DOHH2 (cell line): Measurements from ENCODE around the gene CYP1A2.

ENCODE experiments used
- H3F3A ChIP-seq: fragments of 200-600 bp; sonication (generic), shearing (Covaris generic); 2 replicates; pipeline ENCODE4 v1.6.0; 2016; ENCODE audit warnings: antibody characterized with exemption, mild to moderate bottlenecking; ENCODE audit not compliant: control insufficient read depth, insufficient read depth
- H3K27ac ChIP-seq: fragments of 200-600 bp; sonication (generic); 2 replicates; pipeline ENCODE4 v1.5.1; 2014; ENCODE audit warnings: low read depth, mild to moderate bottlenecking, low read length, moderate library complexity
- H3K27me3 ChIP-seq: fragments of 200-600 bp; sonication (generic); 2 replicates; pipeline ENCODE4 v1.6.1; 2014; ENCODE audit warnings: mild to moderate bottlenecking, low read length, mixed read lengths; ENCODE audit not compliant: control insufficient read depth
- H3K36me3 ChIP-seq: fragments of 200-600 bp; sonication (generic); 2 replicates; pipeline ENCODE4 v1.6.1; 2014; ENCODE audit warnings: mild to moderate bottlenecking, low read length, moderate library complexity, mixed read lengths; ENCODE audit not compliant: control insufficient read depth
- H3K4me1 ChIP-seq: fragments of 200-600 bp; sonication (generic); 2 replicates; pipeline ENCODE4 v1.6.1; 2014; ENCODE audit warnings: mild to moderate bottlenecking, low read length, mixed read lengths; ENCODE audit not compliant: control insufficient read depth
- H3K4me2 ChIP-seq: fragments of 200-600 bp; sonication (generic); 2 replicates; pipeline ENCODE4 v1.6.0; 2014; ENCODE audit warnings: mild to moderate bottlenecking, low read length, moderate library complexity
- H3K4me3 ChIP-seq: fragments of 200-600 bp; sonication (generic); 2 replicates; pipeline ENCODE4 v1.5.1; 2014; ENCODE audit warnings: mild to moderate bottlenecking, low read length, mixed read lengths
- H3K79me2 ChIP-seq: fragments of 200-600 bp; sonication (generic); 2 replicates; pipeline ENCODE4 v1.6.1; 2014; ENCODE audit warnings: mild to moderate bottlenecking, low read length, mixed read lengths; ENCODE audit not compliant: control insufficient read depth
- H3K9me2 ChIP-seq: fragments of 200-600 bp; sonication (generic); replicated peaks from 2 replicates; pipeline ENCODE4 v1.6.1; 2014; ENCODE audit warnings: mild to moderate bottlenecking, low read length, mixed read lengths; ENCODE audit not compliant: control insufficient read depth
- H3K9me3 ChIP-seq: fragments of 200-600 bp; sonication (generic); 2 replicates; pipeline ENCODE4 v1.6.1; 2014; ENCODE audit warnings: antibody characterized with exemption, low read length, mixed read lengths; ENCODE audit not compliant: control insufficient read depth, insufficient read depth
- H4K20me1 ChIP-seq: fragments of 200-600 bp; sonication (generic); 2 replicates; pipeline ENCODE4 v1.6.0; 2014; ENCODE audit warnings: low read depth, mild to moderate bottlenecking, antibody characterized with exemption, low read length, moderate library complexity; ENCODE audit not compliant: control insufficient read depth, insufficient read depth
- EZH2phosphoT487 ChIP-seq: fragments of 200-600 bp; sonication (generic); IDR thresholded peaks from 2 replicates; pipeline ENCODE4 v1.6.1; 2017; ENCODE audit warnings: borderline replicate concordance, mild to moderate bottlenecking, antibody characterized with exemption, low read length, moderate library complexity, mixed read lengths
- TF ChIP-seq, protein P1 (sequence below): fragments of 200-600 bp; sonication (generic); IDR thresholded peaks from one replicate; pipeline ENCODE4 v1.5.1; 2014; ENCODE audit warnings: antibody characterized with exemption, mild to moderate bottlenecking, low read depth, low read length; ENCODE audit not compliant: poor library complexity, severe bottlenecking

The CYP1A2 gene

DNA sequence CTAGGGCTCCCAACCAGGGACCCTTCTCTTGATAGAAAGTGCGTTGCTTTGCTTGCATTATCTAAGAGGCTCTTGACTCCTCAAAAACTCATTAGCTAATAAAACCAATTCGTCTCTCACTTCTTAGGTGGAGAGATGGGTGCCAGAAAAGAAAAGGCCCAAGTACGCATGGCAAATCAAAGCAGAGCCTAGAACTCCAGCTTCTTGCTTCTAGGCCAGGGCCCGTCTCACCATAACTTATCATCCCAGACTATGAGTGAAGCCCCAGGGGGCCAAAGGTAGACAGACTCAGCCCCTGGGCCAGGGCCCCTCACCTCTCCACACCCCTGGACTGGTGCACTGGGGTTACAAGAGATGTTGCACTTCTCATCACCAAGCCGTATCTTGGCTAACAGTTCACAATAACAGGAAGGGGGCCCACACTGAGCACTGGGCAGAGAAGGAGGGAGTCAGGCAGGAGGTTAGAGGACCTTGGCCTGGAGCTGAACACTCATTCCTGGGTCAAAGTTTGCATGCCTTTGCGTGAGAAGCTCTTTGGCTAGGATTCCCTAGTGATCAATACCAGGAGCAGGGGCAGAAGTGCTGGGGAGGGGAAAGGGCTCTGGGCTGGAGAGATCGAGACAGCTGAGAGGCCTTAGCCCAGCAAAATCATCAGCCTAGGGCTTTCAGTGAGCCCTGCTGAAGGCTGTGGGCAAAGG is 17.9 kb upstream of the CYP1A2 start:
- H3K36me3 ChIP-seq = no peaks in the 10 kb centered on the region
- no peaks in the 10 kb centered on the region for H3F3A ChIP-seq
- no peaks in the 10 kb centered on the region for H3K79me2 ChIP-seq
- H3K4me3 ChIP-seq = no peak overlapping the region
- peaks cover 28% of the 10 kb centered on the region for H3K27me3 ChIP-seq
- H4K20me1 ChIP-seq = no peaks in the 10 kb centered on the region
- H3K27ac ChIP-seq = no peak overlapping the region
- H3K4me2 ChIP-seq = no peak overlapping the region
- TF ChIP-seq, protein P1, sequence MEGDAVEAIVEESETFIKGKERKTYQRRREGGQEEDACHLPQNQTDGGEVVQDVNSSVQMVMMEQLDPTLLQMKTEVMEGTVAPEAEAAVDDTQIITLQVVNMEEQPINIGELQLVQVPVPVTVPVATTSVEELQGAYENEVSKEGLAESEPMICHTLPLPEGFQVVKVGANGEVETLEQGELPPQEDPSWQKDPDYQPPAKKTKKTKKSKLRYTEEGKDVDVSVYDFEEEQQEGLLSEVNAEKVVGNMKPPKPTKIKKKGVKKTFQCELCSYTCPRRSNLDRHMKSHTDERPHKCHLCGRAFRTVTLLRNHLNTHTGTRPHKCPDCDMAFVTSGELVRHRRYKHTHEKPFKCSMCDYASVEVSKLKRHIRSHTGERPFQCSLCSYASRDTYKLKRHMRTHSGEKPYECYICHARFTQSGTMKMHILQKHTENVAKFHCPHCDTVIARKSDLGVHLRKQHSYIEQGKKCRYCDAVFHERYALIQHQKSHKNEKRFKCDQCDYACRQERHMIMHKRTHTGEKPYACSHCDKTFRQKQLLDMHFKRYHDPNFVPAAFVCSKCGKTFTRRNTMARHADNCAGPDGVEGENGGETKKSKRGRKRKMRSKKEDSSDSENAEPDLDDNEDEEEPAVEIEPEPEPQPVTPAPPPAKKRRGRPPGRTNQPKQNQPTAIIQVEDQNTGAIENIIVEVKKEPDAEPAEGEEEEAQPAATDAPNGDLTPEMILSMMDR = no peak
- no peak for TF ChIP-seq EZH2phosphoT487
- H3K9me3 ChIP-seq = no peaks in the 10 kb centered on the region
- no peaks in the 10 kb centered on the region for H3K9me2 ChIP-seq
- peaks cover 9% of the 10 kb centered on the region; the same call in 1 of the 2 replicates for H3K4me1 ChIP-seq

DNA sequence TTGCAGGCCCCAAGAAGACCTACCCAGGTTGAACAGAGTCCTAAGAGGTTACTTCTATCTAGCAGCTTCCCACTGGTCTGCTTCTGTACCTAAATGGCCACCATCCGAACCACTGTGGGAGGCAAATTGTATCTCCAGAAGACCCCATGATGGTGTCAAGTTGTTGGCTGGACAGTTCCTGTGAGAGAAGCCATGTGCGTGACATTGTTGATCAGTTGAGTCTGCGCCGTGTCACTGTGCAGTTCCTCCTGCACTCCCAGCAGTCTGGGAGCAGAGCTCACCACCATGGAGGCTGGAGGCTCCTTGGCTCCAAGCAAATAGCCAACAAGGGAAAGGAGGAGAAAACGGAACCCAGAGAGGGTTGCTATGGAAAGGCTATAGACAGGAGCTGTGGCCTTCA is 15.8 kb upstream of the CYP1A2 start:
- no peaks in the 10 kb centered on the region for H3F3A ChIP-seq
- H3K9me3 ChIP-seq = no peaks in the 10 kb centered on the region
- no peaks in the 10 kb centered on the region for H3K9me2 ChIP-seq
- H3K4me3 ChIP-seq = no peak overlapping the region
- TF ChIP-seq, protein P1 = no peak
- TF ChIP-seq EZH2phosphoT487 = no peak
- H3K27ac ChIP-seq = no peak overlapping the region
- no peaks in the 10 kb centered on the region for H3K4me1 ChIP-seq
- no peaks in the 10 kb centered on the region for H4K20me1 ChIP-seq
- no peaks in the 10 kb centered on the region for H3K79me2 ChIP-seq
- H3K27me3 ChIP-seq = peaks cover 24% of the 10 kb centered on the region
- H3K36me3 ChIP-seq = no peaks in the 10 kb centered on the region
- no peak overlapping the region for H3K4me2 ChIP-seq

DNA sequence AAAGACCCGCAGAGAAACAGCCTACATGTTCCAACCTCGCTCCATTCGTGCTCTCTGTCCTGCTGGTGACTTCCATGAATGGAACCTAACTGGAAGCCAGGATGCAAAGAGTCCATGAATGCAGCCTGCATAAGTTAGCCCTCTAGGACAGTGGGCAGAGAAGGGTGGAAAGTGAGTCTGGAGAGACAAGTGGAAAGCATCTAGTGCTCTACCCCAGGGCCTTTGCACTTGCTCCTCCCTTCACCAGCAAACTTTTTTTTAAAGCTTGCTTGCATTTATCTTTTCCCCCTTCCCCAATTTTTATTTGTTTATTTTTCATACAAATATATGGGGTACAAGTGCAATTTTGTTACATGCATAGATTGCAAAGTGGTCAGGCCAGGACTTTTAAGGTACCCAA is 15.4 kb upstream of the CYP1A2 start:
- no peaks in the 10 kb centered on the region for H3K79me2 ChIP-seq
- peaks cover 24% of the 10 kb centered on the region for H3K27me3 ChIP-seq
- H3K4me1 ChIP-seq = peaks cover 3% of the 10 kb centered on the region; the same call in 1 of the 2 replicates
- H3K4me2 ChIP-seq = no peak overlapping the region
- 0 out of 2 replicates have a peak, but pooled peaks cover 4% of the 10 kb centered on the region for H3K9me3 ChIP-seq
- H3K9me2 ChIP-seq = no peaks in the 10 kb centered on the region
- no peaks in the 10 kb centered on the region for H3K36me3 ChIP-seq
- no peaks in the 10 kb centered on the region for H3F3A ChIP-seq
- no peak for TF ChIP-seq EZH2phosphoT487
- TF ChIP-seq, protein P1 = no peak
- H4K20me1 ChIP-seq = no peaks in the 10 kb centered on the region
- no peak overlapping the region for H3K27ac ChIP-seq
- H3K4me3 ChIP-seq = no peak overlapping the region
